ENCODE results near the gene NPY5R.

NPY5R gene

GRCh38 chr4:163392328-163392727 lies 48.6 kb downstream of the NPY5R start:
- no peaks in the 10 kb centered on the region for H3K27me3 ChIP-seq (ENCODE audit: insufficient read depth, low read length, poor library complexity)
- no peak overlapping the region for H3K4me3 ChIP-seq (ENCODE audit: low read depth in 1 of 2, low read length in 2 of 2)
- DNase-seq: no peak
- H3K36me3 ChIP-seq (ENCODE audit: insufficient read depth, low read length): no peaks in the 10 kb centered on the region
- H3K9me3 ChIP-seq (ENCODE audit: insufficient read depth, low read length, severe bottlenecking): no peaks in the 10 kb centered on the region
- H4K20me1 ChIP-seq (ENCODE audit: insufficient read depth, low read length): no peaks in the 10 kb centered on the region
- ATAC-seq (ENCODE audit: insufficient read depth, low read depth): no peak
- H3K79me2 ChIP-seq (ENCODE audit: insufficient read depth, low read length): no peaks in the 10 kb centered on the region
- no peak overlapping the region for H3K27ac ChIP-seq (ENCODE audit: low read length)
- TF ChIP-seq CTCF (IDR thresholded peaks at IDR 0.05; ENCODE audit: borderline replicate concordance, extremely low read depth, low read length, poor library complexity, severe bottlenecking) (no peak), EZH2 (IDR thresholded peaks at IDR 0.05; ENCODE audit: borderline replicate concordance, low read depth, low read length, severe bottlenecking) (no peak)
- H3K4me2 ChIP-seq (ENCODE audit: insufficient read depth, low read length): no peak overlapping the region
- H3K9ac ChIP-seq (ENCODE audit: low read depth, low read length): no peak overlapping the region
- 0 out of 2 replicates have a peak, but pooled peaks cover 3% of the 10 kb centered on the region for H3K4me1 ChIP-seq (ENCODE audit: insufficient read depth, low read length)
- no peak overlapping the region for H2AFZ ChIP-seq (ENCODE audit: low read depth, low read length)

GRCh38 chr4:163393471-163393870 lies 49.8 kb downstream of the NPY5R start:
- Histone ChIP-seq H3K9me3 (ENCODE audit: insufficient read depth, low read length, severe bottlenecking) (no peaks in the 10 kb centered on the region), H3K9ac (ENCODE audit: low read depth, low read length) (no peak overlapping the region), H2AFZ (ENCODE audit: low read depth, low read length) (no peak overlapping the region), H3K79me2 (ENCODE audit: insufficient read depth, low read length) (no peaks in the 10 kb centered on the region), H3K27me3 (ENCODE audit: insufficient read depth, low read length, poor library complexity) (no peaks in the 10 kb centered on the region), H3K4me1 (ENCODE audit: insufficient read depth, low read length) (0 out of 2 replicates have a peak, but pooled peaks cover 3% of the 10 kb centered on the region), H4K20me1 (ENCODE audit: insufficient read depth, low read length) (no peaks in the 10 kb centered on the region), H3K27ac (ENCODE audit: low read length) (no peak overlapping the region), H3K4me3 (ENCODE audit: low read depth in 1 of 2, low read length in 2 of 2) (no peak overlapping the region), H3K36me3 (ENCODE audit: insufficient read depth, low read length) (no peaks in the 10 kb centered on the region), H3K4me2 (ENCODE audit: insufficient read depth, low read length) (no peak overlapping the region)
- ATAC-seq (ENCODE audit: insufficient read depth, low read depth): no peak
- DNase-seq: no peak
- TF ChIP-seq CTCF (IDR thresholded peaks at IDR 0.05; ENCODE audit: borderline replicate concordance, extremely low read depth, low read length, poor library complexity, severe bottlenecking): no peak
- TF ChIP-seq EZH2 (IDR thresholded peaks at IDR 0.05; ENCODE audit: borderline replicate concordance, low read depth, low read length, severe bottlenecking): no peak

GRCh38 chr4:163395055-163395454 lies 51.4 kb downstream of the NPY5R start:
- Histone ChIP-seq H3K9me3 (ENCODE audit: insufficient read depth, low read length, severe bottlenecking) (no peaks in the 10 kb centered on the region), H2AFZ (ENCODE audit: low read depth, low read length) (no peak overlapping the region)
- TF ChIP-seq EZH2 (IDR thresholded peaks at IDR 0.05; ENCODE audit: borderline replicate concordance, low read depth, low read length, severe bottlenecking) (no peak), CTCF (IDR thresholded peaks at IDR 0.05; ENCODE audit: borderline replicate concordance, extremely low read depth, low read length, poor library complexity, severe bottlenecking) (no peak)

GRCh38 chr4:163395758-163396157 lies 52.1 kb downstream of the NPY5R start:
- ATAC-seq (ENCODE audit: insufficient read depth, low read depth) (peak; percentile 31; the same call in 1 of the 3 replicates), DNase-seq (no peak)
- no peak overlapping the region for H3K4me3 ChIP-seq (ENCODE audit: low read depth in 1 of 2, low read length in 2 of 2)
- no peaks in the 10 kb centered on the region for H3K9me3 ChIP-seq (ENCODE audit: insufficient read depth, low read length, severe bottlenecking)
- H3K27ac ChIP-seq (ENCODE audit: low read length): no peak overlapping the region
- H3K79me2 ChIP-seq (ENCODE audit: insufficient read depth, low read length): no peaks in the 10 kb centered on the region
- no peaks in the 10 kb centered on the region for H3K36me3 ChIP-seq (ENCODE audit: insufficient read depth, low read length)
- peak overlapping the region; percentile 46; the same call in 1 of the 2 replicates for H3K4me2 ChIP-seq (ENCODE audit: insufficient read depth, low read length)
- H4K20me1 ChIP-seq (ENCODE audit: insufficient read depth, low read length): no peaks in the 10 kb centered on the region
- H3K27me3 ChIP-seq (ENCODE audit: insufficient read depth, low read length, poor library complexity): no peaks in the 10 kb centered on the region
- H3K4me1 ChIP-seq (ENCODE audit: insufficient read depth, low read length): 0 out of 2 replicates have a peak, but pooled peaks cover 3% of the 10 kb centered on the region
- TF ChIP-seq CTCF (IDR thresholded peaks at IDR 0.05; ENCODE audit: borderline replicate concordance, extremely low read depth, low read length, poor library complexity, severe bottlenecking): no peak
- no peak for TF ChIP-seq EZH2 (IDR thresholded peaks at IDR 0.05; ENCODE audit: borderline replicate concordance, low read depth, low read length, severe bottlenecking)
- H3K9ac ChIP-seq (ENCODE audit: low read depth, low read length): no peak overlapping the region
- H2AFZ ChIP-seq (ENCODE audit: low read depth, low read length): peak overlapping the region; percentile 54

More at GRCh38 chr4:163395055-163395454, 51.4 kb downstream of the NPY5R start:
- ATAC-seq (ENCODE audit: insufficient read depth, low read depth) (no peak), DNase-seq (no peak)
- H4K20me1 ChIP-seq (ENCODE audit: insufficient read depth, low read length): no peaks in the 10 kb centered on the region
- H3K9ac ChIP-seq (ENCODE audit: low read depth, low read length): no peak overlapping the region
- H3K27me3 ChIP-seq (ENCODE audit: insufficient read depth, low read length, poor library complexity): no peaks in the 10 kb centered on the region
- H3K79me2 ChIP-seq (ENCODE audit: insufficient read depth, low read length): no peaks in the 10 kb centered on the region
- H3K4me1 ChIP-seq (ENCODE audit: insufficient read depth, low read length): 0 out of 2 replicates have a peak, but pooled peaks cover 3% of the 10 kb centered on the region
- H3K27ac ChIP-seq (ENCODE audit: low read length): no peak overlapping the region
- no peak overlapping the region for H3K4me3 ChIP-seq (ENCODE audit: low read depth in 1 of 2, low read length in 2 of 2)
- H3K4me2 ChIP-seq (ENCODE audit: insufficient read depth, low read length): no peak overlapping the region
- H3K36me3 ChIP-seq (ENCODE audit: insufficient read depth, low read length): no peaks in the 10 kb centered on the region

Data from DND-41 (cell line).